Liver (tissue), 9 donors: ENCODE results near the gene AK5. TPM values are rescaled to one million over a fixed set of nuclear protein-coding genes. Genes with fewer than 3 reads are reported as not detected.

Source experiments
- DNase-seq: peaks from one replicate; pipeline ENCODE4 v3.0.0-alpha.2; 2017; ENCODE audit warnings: low spot score
- H3K27ac ChIP-seq, 2 donors: one replicate each; pipeline ENCODE4 v1.7.0; 2013; ENCODE audit warnings: inconsistent platforms in 2 of 2, low read length in 2 of 2, control low read depth in 1 of 2, low read depth in 1 of 2, mild to moderate bottlenecking in 1 of 2
- H3K27me3 ChIP-seq, 4 donors: one replicate each; pipeline versions ENCODE4 v1.6.1 to v1.7.0; 2013; ENCODE audit warnings: low read length in 3 of 4, inconsistent platforms in 1 of 4, mild to moderate bottlenecking in 1 of 4, moderate library complexity in 1 of 4; ENCODE audit not compliant: control insufficient read depth in 4 of 4, insufficient read depth in 4 of 4
- H3K36me3 ChIP-seq, 4 donors: one replicate each; pipeline versions ENCODE4 v1.6.1 to v1.7.0; 2013; ENCODE audit warnings: low read length in 3 of 4, mild to moderate bottlenecking in 3 of 4, low read depth in 1 of 4, moderate library complexity in 1 of 4; ENCODE audit not compliant: control insufficient read depth in 4 of 4, insufficient read depth in 3 of 4
- H3K4me1 ChIP-seq, 4 donors: one replicate each; pipeline versions ENCODE4 v1.6.1 to v1.7.0; 2013; ENCODE audit warnings: low read length in 3 of 4, mild to moderate bottlenecking in 3 of 4, moderate library complexity in 1 of 4; ENCODE audit not compliant: control insufficient read depth in 4 of 4, insufficient read depth in 4 of 4
- H3K4me3 ChIP-seq, 3 donors: one replicate each; pipeline versions ENCODE4 v1.6.1 to v1.7.0; 2013; ENCODE audit warnings: low read length in 3 of 3, control low read depth in 1 of 3, low read depth in 1 of 3, mild to moderate bottlenecking in 1 of 3
- H3K9ac ChIP-seq, 2 donors: one replicate each; pipeline ENCODE4 v1.7.0; 2013; ENCODE audit warnings: low read length in 2 of 2, mild to moderate bottlenecking in 2 of 2, moderate library complexity in 2 of 2, control low read depth in 1 of 2, low read depth in 1 of 2
- H3K9me3 ChIP-seq, 4 donors: one replicate each; pipeline versions ENCODE4 v1.6.1 to v1.7.0; 2013; ENCODE audit warnings: low read length in 3 of 4; ENCODE audit not compliant: control insufficient read depth in 4 of 4
- CTCF ChIP-seq: fragments of 150-350 bp; IDR thresholded peaks from 2 replicates; pipeline ENCODE4 v1.5.1; 2017; ENCODE audit warnings: improper control_type of control experiment, low read depth, low read length; ENCODE audit not compliant: missing input control
- EGR1 ChIP-seq, 2 donors: IDR thresholded peaks; 2 replicates each; pipeline ENCODE4 v1.6.1; 2016 to 2018; ENCODE audit warnings: antibody characterized with exemption in 2 of 2, low read depth in 2 of 2
- FOXA1 ChIP-seq: IDR thresholded peaks from 2 replicates; pipeline ENCODE4 v1.6.1; 2016; ENCODE audit warnings: antibody characterized with exemption
- FOXA2 ChIP-seq: IDR thresholded peaks from 2 replicates; pipeline ENCODE4 v1.6.1; 2016; ENCODE audit warnings: antibody characterized with exemption
- GABPA ChIP-seq, 2 donors: IDR thresholded peaks in 1 of 2; conservative IDR thresholded peaks in 1 of 2; 2 replicates each; pipeline ENCODE4 v1.6.1; 2016; ENCODE audit warnings: antibody characterized with exemption in 2 of 2, mild to moderate bottlenecking in 1 of 2, moderate library complexity in 1 of 2
- HNF4A ChIP-seq, 2 donors: conservative IDR thresholded peaks; 2 replicates each; pipeline ENCODE4 v1.6.1; 2016; ENCODE audit warnings: antibody characterized with exemption in 2 of 2, mild to moderate bottlenecking in 2 of 2
- NR2F2 ChIP-seq: IDR thresholded peaks from 2 replicates; pipeline ENCODE4 v1.6.1; 2016; ENCODE audit warnings: antibody characterized with exemption
- REST ChIP-seq: IDR thresholded peaks from 2 replicates; pipeline ENCODE4 v1.6.1; 2016; ENCODE audit warnings: antibody characterized with exemption, mild to moderate bottlenecking
- RXRA ChIP-seq, 2 donors: IDR thresholded peaks; 2 replicates each; pipeline ENCODE4 v1.6.1; 2017 to 2018; ENCODE audit warnings: antibody characterized with exemption in 2 of 2, mild to moderate bottlenecking in 1 of 2
- SP1 ChIP-seq: IDR thresholded peaks from 2 replicates; pipeline ENCODE4 v1.6.1; 2018; ENCODE audit warnings: antibody characterized with exemption, mild to moderate bottlenecking
- TAF1 ChIP-seq: conservative IDR thresholded peaks from 2 replicates; pipeline ENCODE4 v1.6.1; 2016; ENCODE audit warnings: antibody characterized with exemption, mild to moderate bottlenecking
- WGBS: extraction: QIAGEN DNeasy Blood & Tissue Kit; methylation state at CpG from one replicate; pipeline ENCODE4 v1.1.7; 2013; 5-methylcytosine and 5-hydroxymethylcytosine counted together
- polyA plus RNA-seq, 2 donors: library from polyadenylated mRNA; stranded (reverse) in 1 of 2; unstranded in 1 of 2; fragments of 200-250 nt in 1 of 2; fragments of >200 nt in 1 of 2; fragmentation: Nextera tagmentation in 1 of 2; extraction: Ambion mirVana in 1 of 2; gene quantifications; one replicate each; pipeline versions ENCODE4 v1.2.1 to v1.2.3, GENCODE V29; 2013 to 2015
- total RNA-seq, 2 donors: library from RNA; depleted of rRNA; stranded (reverse); fragments of >200 nt; gene quantifications; one replicate each; pipeline ENCODE4 v1.2.3, GENCODE V29; 2014
- TF ChIP-seq, protein P1 (sequence below): IDR thresholded peaks from 2 replicates; pipeline ENCODE4 v1.6.1; 2016; ENCODE audit warnings: antibody characterized with exemption
- TF ChIP-seq, protein P2 (sequence below): IDR thresholded peaks from 2 replicates; pipeline ENCODE4 v1.6.1; 2016; ENCODE audit warnings: antibody characterized with exemption
- donor health status: healthy.
- donor health status: healthy.
- donor health status: healthy.
- donor health status: healthy.
- donor health status: healthy.

AK5 gene
- total and polyA plus RNA-seq, 4 donors: 0.12 to 0.33 (median 0.23) TPM

DNA sequence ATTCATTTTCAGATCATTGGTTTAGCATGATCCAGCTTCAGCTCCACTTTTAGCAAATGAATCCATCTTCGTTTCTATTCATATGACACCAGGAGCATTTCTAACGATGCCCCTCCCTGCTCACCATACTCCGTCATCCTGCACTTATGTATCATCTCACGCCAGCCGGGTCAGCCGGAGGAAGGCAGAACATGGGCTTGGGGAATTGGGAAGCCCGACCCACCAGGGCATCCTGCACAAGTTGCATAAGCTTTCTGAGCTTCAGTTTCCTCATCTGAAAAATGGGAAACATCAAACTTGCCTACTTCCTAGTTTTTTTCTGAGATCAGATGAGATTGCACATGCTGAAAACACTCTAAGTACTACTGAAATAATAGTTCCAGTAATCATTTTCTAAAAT, 194.7 kb downstream of the AK5 start:
- DNase-seq: no peak
- Histone ChIP-seq H3K27me3 (peaks cover 0 to 7% (median 0%) of the 10 kb centered on the region in 4 donors), H3K9ac (no peak overlapping the region), H3K36me3 (no peaks in the 10 kb centered on the region), H3K4me3 (no peak overlapping the region), H3K9me3 (no peaks in the 10 kb centered on the region), H3K4me1 (no peaks in the 10 kb centered on the region), H3K27ac (no peak overlapping the region)
- TF ChIP-seq HNF4A (conservative IDR thresholded peaks at IDR 0.05) (no peak), RXRA (IDR thresholded peaks at IDR 0.05) (no peak), GABPA (IDR thresholded peaks at IDR 0.05 in 1 of 2, conservative IDR thresholded peaks at IDR 0.05 in 1 of 2) (no peak), FOXA2 (no peak), NR2F2 (no peak), EGR1 (IDR thresholded peaks at IDR 0.05; ENCODE audit: low read depth in 2 of 2) (no peak), TAF1 (no peak)
- 74% methylated on average over 7 of the region's 7 CpGs for WGBS

DNA sequence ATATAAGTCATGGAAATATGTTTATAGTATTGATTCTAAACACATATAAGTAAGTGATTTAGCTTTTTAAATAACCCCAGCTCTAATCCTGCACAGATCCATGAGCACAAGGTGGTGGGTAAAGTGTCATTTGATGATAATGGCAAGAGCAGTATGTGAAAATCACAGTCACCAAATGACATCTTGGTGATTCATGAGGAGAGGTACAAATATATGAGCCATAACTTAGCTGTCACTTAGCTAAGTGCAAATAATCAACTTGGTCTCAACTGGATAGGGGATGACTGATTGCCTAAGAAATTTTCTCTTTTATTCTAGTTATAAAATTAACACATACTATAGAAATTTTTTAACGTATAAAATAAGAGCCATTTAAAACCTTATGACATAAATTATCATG, 202.5 kb downstream of the AK5 start:
- H3K4me1 ChIP-seq: no peaks in the 10 kb centered on the region
- H3K9ac ChIP-seq: no peak overlapping the region
- peaks cover 0 to 5% (median 0%) of the 10 kb centered on the region in 4 donors for H3K27me3 ChIP-seq
- no peak overlapping the region for H3K27ac ChIP-seq
- no peak overlapping the region for H3K4me3 ChIP-seq
- no peaks in the 10 kb centered on the region for H3K36me3 ChIP-seq
- no peak for DNase-seq
- no peaks in the 10 kb centered on the region for H3K9me3 ChIP-seq
- TF ChIP-seq GABPA (IDR thresholded peaks at IDR 0.05 in 1 of 2, conservative IDR thresholded peaks at IDR 0.05 in 1 of 2): no peak
- TF ChIP-seq CTCF: no peak
- TF ChIP-seq SP1: no peak
- 82% methylated on average over 1 of the region's 1 CpG for WGBS

DNA sequence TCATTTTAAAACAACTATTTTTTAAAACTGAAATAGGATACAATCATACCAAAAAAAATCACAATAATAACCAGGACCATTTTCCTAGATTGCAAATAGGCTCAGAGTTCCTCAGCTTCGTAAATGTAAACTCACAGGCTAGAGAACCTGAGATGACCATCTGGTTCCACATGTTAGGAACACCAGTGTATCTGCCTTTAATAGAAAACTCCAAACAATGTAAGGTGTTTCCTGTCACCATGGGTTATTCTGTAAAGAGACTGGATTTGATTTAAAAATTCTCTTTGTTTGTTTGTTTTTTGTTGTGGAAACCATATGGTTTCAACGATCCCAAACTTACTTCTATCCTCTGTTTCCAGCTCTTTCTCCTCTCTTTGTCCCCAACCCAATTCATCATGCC, 203.1 kb downstream of the AK5 start:
- no peak for DNase-seq
- TF ChIP-seq RXRA (IDR thresholded peaks at IDR 0.05) (no peak), EGR1 (IDR thresholded peaks at IDR 0.05; ENCODE audit: low read depth in 2 of 2) (no peak), REST (no peak), HNF4A (conservative IDR thresholded peaks at IDR 0.05) (no peak), FOXA2 (no peak), TAF1 (no peak), SP1 (no peak), CTCF (no peak), FOXA1 (no peak)
- TF ChIP-seq, protein P1, sequence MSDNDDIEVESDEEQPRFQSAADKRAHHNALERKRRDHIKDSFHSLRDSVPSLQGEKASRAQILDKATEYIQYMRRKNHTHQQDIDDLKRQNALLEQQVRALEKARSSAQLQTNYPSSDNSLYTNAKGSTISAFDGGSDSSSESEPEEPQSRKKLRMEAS: no peak
- TF ChIP-seq, protein P2, sequence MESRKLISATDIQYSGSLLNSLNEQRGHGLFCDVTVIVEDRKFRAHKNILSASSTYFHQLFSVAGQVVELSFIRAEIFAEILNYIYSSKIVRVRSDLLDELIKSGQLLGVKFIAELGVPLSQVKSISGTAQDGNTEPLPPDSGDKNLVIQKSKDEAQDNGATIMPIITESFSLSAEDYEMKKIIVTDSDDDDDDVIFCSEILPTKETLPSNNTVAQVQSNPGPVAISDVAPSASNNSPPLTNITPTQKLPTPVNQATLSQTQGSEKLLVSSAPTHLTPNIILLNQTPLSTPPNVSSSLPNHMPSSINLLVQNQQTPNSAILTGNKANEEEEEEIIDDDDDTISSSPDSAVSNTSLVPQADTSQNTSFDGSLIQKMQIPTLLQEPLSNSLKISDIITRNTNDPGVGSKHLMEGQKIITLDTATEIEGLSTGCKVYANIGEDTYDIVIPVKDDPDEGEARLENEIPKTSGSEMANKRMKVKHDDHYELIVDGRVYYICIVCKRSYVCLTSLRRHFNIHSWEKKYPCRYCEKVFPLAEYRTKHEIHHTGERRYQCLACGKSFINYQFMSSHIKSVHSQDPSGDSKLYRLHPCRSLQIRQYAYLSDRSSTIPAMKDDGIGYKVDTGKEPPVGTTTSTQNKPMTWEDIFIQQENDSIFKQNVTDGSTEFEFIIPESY: no peak
- WGBS: 66% methylated on average over 2 of the region's 2 CpGs
- Histone ChIP-seq H3K27ac (no peak overlapping the region), H3K36me3 (no peaks in the 10 kb centered on the region), H3K9ac (no peak overlapping the region), H3K4me1 (no peaks in the 10 kb centered on the region), H3K27me3 (peaks cover 0 to 5% (median 0%) of the 10 kb centered on the region in 4 donors), H3K9me3 (no peaks in the 10 kb centered on the region), H3K4me3 (no peak overlapping the region)
